Measurements from ENCODE around the gene TRIM9. TPM values are rescaled to one million over a fixed set of nuclear protein-coding genes. Genes with fewer than 3 reads are reported as not detected.

TRIM9 gene
- total RNA-seq, 1 experiment from 2014 or later: 0.41 TPM

- in situ Hi-C loops (cut with HindIII; ENCODE audit: low pct_unique_long_range_greater_than_20kb, low sequenced_read_pairs): no loop called here
- no peak for DNase-seq (ENCODE audit: low read depth)
Observed at GRCh38 chr14:51071857-51072256, 23.0 kb downstream of the TRIM9 start.

GRCh38 chr14:51070726-51071125 lies 24.2 kb downstream of the TRIM9 start:
- no peak for DNase-seq (ENCODE audit: low read depth)
- in situ Hi-C loops (cut with HindIII; ENCODE audit: low pct_unique_long_range_greater_than_20kb, low sequenced_read_pairs): no loop called here

- in situ Hi-C loops (cut with HindIII; ENCODE audit: low pct_unique_long_range_greater_than_20kb, low sequenced_read_pairs): no loop called here
Observed at GRCh38 chr14:51069055-51069454, 25.9 kb downstream of the TRIM9 start.

GRCh38 chr14:51068268-51068667 lies 26.6 kb downstream of the TRIM9 start:
- in situ Hi-C loops (cut with HindIII; ENCODE audit: low pct_unique_long_range_greater_than_20kb, low sequenced_read_pairs): no loop called here
- DNase-seq (ENCODE audit: low read depth): no peak

More at GRCh38 chr14:51069055-51069454, 25.9 kb downstream of the TRIM9 start:
- no peak for DNase-seq (ENCODE audit: low read depth)

GRCh38 chr14:51067295-51067694 lies 27.6 kb downstream of the TRIM9 start:
- DNase-seq (ENCODE audit: low read depth): no peak
- in situ Hi-C loops (cut with HindIII; ENCODE audit: low pct_unique_long_range_greater_than_20kb, low sequenced_read_pairs): no loop called here

- in situ Hi-C loops (cut with HindIII; ENCODE audit: low pct_unique_long_range_greater_than_20kb, low sequenced_read_pairs): no loop called here
- DNase-seq (ENCODE audit: low read depth): no peak
Observed at GRCh38 chr14:51066576-51066975, 28.3 kb downstream of the TRIM9 start.

- in situ Hi-C loops (cut with HindIII; ENCODE audit: low pct_unique_long_range_greater_than_20kb, low sequenced_read_pairs): no loop called here
- DNase-seq (ENCODE audit: low read depth): no peak
Observed at GRCh38 chr14:51059032-51059431, 35.9 kb downstream of the TRIM9 start.

GRCh38 chr14:51058382-51058781 lies 36.5 kb downstream of the TRIM9 start:
- no peak for DNase-seq (ENCODE audit: low read depth)
- in situ Hi-C loops (cut with HindIII; ENCODE audit: low pct_unique_long_range_greater_than_20kb, low sequenced_read_pairs): no loop called here

GRCh38 chr14:51056421-51056820 lies 38.5 kb downstream of the TRIM9 start:
- in situ Hi-C loops (cut with HindIII; ENCODE audit: low pct_unique_long_range_greater_than_20kb, low sequenced_read_pairs): no loop called here
- DNase-seq (ENCODE audit: low read depth): no peak

GRCh38 chr14:51053157-51053556 lies 41.7 kb downstream of the TRIM9 start:
- no peak for DNase-seq (ENCODE audit: low read depth)
- in situ Hi-C loops (cut with HindIII; ENCODE audit: low pct_unique_long_range_greater_than_20kb, low sequenced_read_pairs): no loop called here

GRCh38 chr14:51044961-51045360 lies 49.9 kb downstream of the TRIM9 start:
- in situ Hi-C loops (cut with HindIII; ENCODE audit: low pct_unique_long_range_greater_than_20kb, low sequenced_read_pairs): no loop called here
- DNase-seq (ENCODE audit: low read depth): no peak

- in situ Hi-C loops (cut with HindIII; ENCODE audit: low pct_unique_long_range_greater_than_20kb, low sequenced_read_pairs): no loop called here
- no peak for DNase-seq (ENCODE audit: low read depth)
Observed at GRCh38 chr14:51041883-51042282, 53.0 kb downstream of the TRIM9 start.

GRCh38 chr14:51041108-51041531 lies 53.8 kb downstream of the TRIM9 start:
- in situ Hi-C loops (cut with HindIII; ENCODE audit: low pct_unique_long_range_greater_than_20kb, low sequenced_read_pairs): no loop called here

GRCh38 chr14:51039252-51039651 lies 55.7 kb downstream of the TRIM9 start:
- in situ Hi-C loops (cut with HindIII; ENCODE audit: low pct_unique_long_range_greater_than_20kb, low sequenced_read_pairs): no loop called here
- no peak for DNase-seq (ENCODE audit: low read depth)

More at GRCh38 chr14:51041108-51041531, 53.8 kb downstream of the TRIM9 start:
- DNase-seq (ENCODE audit: low read depth): no peak

- in situ Hi-C loops (cut with HindIII; ENCODE audit: low pct_unique_long_range_greater_than_20kb, low sequenced_read_pairs): no loop called here
- no peak for DNase-seq (ENCODE audit: low read depth)
Observed at GRCh38 chr14:51035611-51036192, 59.2 kb downstream of the TRIM9 start.

- DNase-seq (ENCODE audit: low read depth): no peak
- in situ Hi-C loops (cut with HindIII; ENCODE audit: low pct_unique_long_range_greater_than_20kb, low sequenced_read_pairs): no loop called here
Observed at GRCh38 chr14:51028851-51029754, 65.8 kb downstream of the TRIM9 start.

GRCh38 chr14:51028361-51028760 lies 66.5 kb downstream of the TRIM9 start:
- DNase-seq (ENCODE audit: low read depth): no peak
- in situ Hi-C loops (cut with HindIII; ENCODE audit: low pct_unique_long_range_greater_than_20kb, low sequenced_read_pairs): no loop called here

GRCh38 chr14:51024377-51024776 lies 70.5 kb downstream of the TRIM9 start:
- in situ Hi-C loops (cut with HindIII; ENCODE audit: low pct_unique_long_range_greater_than_20kb, low sequenced_read_pairs): no loop called here
- no peak for DNase-seq (ENCODE audit: low read depth)

- no peak for DNase-seq (ENCODE audit: low read depth)
- in situ Hi-C loops (cut with HindIII; ENCODE audit: low pct_unique_long_range_greater_than_20kb, low sequenced_read_pairs): no loop called here
Observed at GRCh38 chr14:51023964-51024363, 70.9 kb downstream of the TRIM9 start.

GRCh38 chr14:51022769-51023168 lies 72.1 kb downstream of the TRIM9 start:
- in situ Hi-C loops (cut with HindIII; ENCODE audit: low pct_unique_long_range_greater_than_20kb, low sequenced_read_pairs): no loop called here
- no peak for DNase-seq (ENCODE audit: low read depth)
